HCT116 (cell line): ENCODE data around the gene SIRT7. TPM values are rescaled to one million over a fixed set of nuclear protein-coding genes. Genes with fewer than 3 reads are reported as not detected.

Experiments
- ATAC-seq: fragments of 200-7000 bp; cut with Tn5 transposase; 2 replicates; pipeline ENCODE4 v1.9.1; 2020; ENCODE audit warnings: mild to moderate bottlenecking, moderate library complexity
- BruUV-seq: library from RNA; stranded (reverse); fragments of 400-500 nt; replicated peaks from 2 replicates; lab custom pipeline; 2021; lab: Mats Ljungman, UMichigan
- CTCF ChIA-PET: fragments of 300-600 bp; sonication (Branson Sonifier 250); formaldehyde crosslinking; loops from one replicate; lab custom pipeline; 2021; ENCODE audit warnings: antibody characterized with exemption; lab: Charles Lee
- POLR2A ChIA-PET: fragments of 300-600, 350-600 bp; sonication (Branson Sonifier 250); formaldehyde crosslinking; loops from one replicate; lab custom pipeline; 2021; ENCODE audit warnings: antibody characterized with exemption; lab: Charles Lee
- RAD21 ChIA-PET, 2 experiments: fragments of 300-600 bp; sonication (Branson Sonifier 250); formaldehyde crosslinking; loops; one replicate each; lab custom pipeline; 2023; ENCODE audit warnings: low total read pairs in 2 of 2; ENCODE audit not compliant: uncharacterized antibody in 2 of 2, unreplicated experiment in 2 of 2, low non-redundant PET in 1 of 2; lab: Charles Lee
- DNase-seq: peaks from one replicate; pipeline ENCODE4 v3.0.0-alpha.2; 2010; ENCODE audit warnings: low read depth, low spot score
- H2AFZ ChIP-seq: fragments of 200-600 bp; shearing (Covaris generic), sonication (generic); 2 replicates; pipeline ENCODE4 v1.6.1; 2017; ENCODE audit warnings: low read depth, mixed run types, mixed read lengths, antibody characterized with exemption, low read length; ENCODE audit not compliant: poor library complexity, severe bottlenecking
- H3K27ac ChIP-seq: 2 replicates; pipeline ENCODE4 v1.5.1; 2012; ENCODE audit warnings: low read depth, low read length
- H3K27me3 ChIP-seq: fragments of 200-600 bp; sonication (generic); 2 replicates; pipeline ENCODE4 v1.6.1; 2016; ENCODE audit warnings: mixed run types, low read length, mixed read lengths; ENCODE audit not compliant: insufficient read depth
- H3K36me3 ChIP-seq, 2 experiments: fragments of 200-500 bp in 1 of 2; fragments of 200-600 bp in 1 of 2; sonication (Bioruptor generic) in 1 of 2; sonication (generic) in 1 of 2; 2 replicates each; pipeline versions ENCODE4 v1.5.1 to v1.6.1; 2014 to 2016; ENCODE audit warnings: low read length in 2 of 2, inconsistent platforms in 1 of 2, mixed read lengths in 1 of 2, mixed run types in 1 of 2; ENCODE audit not compliant: insufficient read depth in 2 of 2, control insufficient read depth in 1 of 2
- H3K4me1 ChIP-seq, 2 experiments: fragments of 200-600 bp in 1 of 2; sonication (generic) in 1 of 2; 2 replicates each; pipeline versions ENCODE4 v1.5.1 to v1.6.1; 2012 to 2017; ENCODE audit warnings: low read length in 2 of 2, inconsistent platforms in 1 of 2, mild to moderate bottlenecking in 1 of 2, mixed read lengths in 1 of 2, mixed run types in 1 of 2, moderate library complexity in 1 of 2; ENCODE audit not compliant: insufficient read depth in 2 of 2, control insufficient read depth in 1 of 2
- H3K4me2 ChIP-seq: fragments of 200-600 bp; sonication (generic); 2 replicates; pipeline ENCODE4 v1.6.1; 2017; ENCODE audit warnings: mixed run types, low read length, mixed read lengths
- H3K4me3 ChIP-seq, 2 experiments: fragments of 200-600 bp in 1 of 2; sonication (generic) in 1 of 2; replicated peaks in 1 of 2; 2 replicates each; pipeline ENCODE4 v1.5.1; 2011 to 2016; ENCODE audit warnings: low read length in 2 of 2, control low read depth in 1 of 2, low read depth in 1 of 2, mild to moderate bottlenecking in 1 of 2, mixed read lengths in 1 of 2, mixed run types in 1 of 2
- H3K79me2 ChIP-seq: fragments of 200-600 bp; sonication (generic); 2 replicates; pipeline ENCODE4 v1.6.1; 2017; ENCODE audit warnings: mild to moderate bottlenecking, mixed run types, low read length, moderate library complexity, mixed read lengths; ENCODE audit not compliant: insufficient read depth
- H3K9ac ChIP-seq: fragments of 200-600 bp; sonication (generic); 2 replicates; pipeline ENCODE4 v1.6.1; 2016; ENCODE audit warnings: low read length, mixed read lengths
- H3K9me2 ChIP-seq: fragments of 200-600 bp; sonication (generic), shearing (Covaris generic); 2 replicates; pipeline ENCODE4 v1.6.1; 2017; ENCODE audit warnings: mixed run types, mild to moderate bottlenecking, moderate library complexity; ENCODE audit not compliant: insufficient read depth
- H3K9me3 ChIP-seq, 2 experiments: fragments of 200-500 bp in 1 of 2; fragments of 200-600 bp in 1 of 2; sonication (Bioruptor generic) in 1 of 2; sonication (generic) in 1 of 2; 2 replicates each; pipeline ENCODE4 v1.6.1; 2014 to 2017; ENCODE audit warnings: low read length in 2 of 2, mixed read lengths in 2 of 2, inconsistent platforms in 1 of 2, low read depth in 1 of 2, mild to moderate bottlenecking in 1 of 2, mixed run types in 1 of 2, moderate library complexity in 1 of 2; ENCODE audit not compliant: control insufficient read depth in 1 of 2, insufficient read depth in 1 of 2
- H4K20me1 ChIP-seq: fragments of 200-600 bp; sonication (generic), shearing (Covaris generic); 2 replicates; pipeline ENCODE4 v1.6.1; 2017; ENCODE audit warnings: mixed run types, mild to moderate bottlenecking, moderate library complexity; ENCODE audit not compliant: insufficient read depth
- EZH2phosphoT487 ChIP-seq: fragments of 200-600 bp; IDR thresholded peaks from 2 replicates; pipeline ENCODE4 v1.6.1; 2018; ENCODE audit warnings: antibody characterized with exemption, borderline replicate concordance
- POLR2A ChIP-seq: IDR thresholded peaks from 2 replicates; pipeline ENCODE4 v1.7.0; 2011; ENCODE audit warnings: borderline replicate concordance; ENCODE audit not compliant: insufficient read depth, insufficient read length; ENCODE audit errors: extremely low read depth
- REST ChIP-seq: IDR thresholded peaks from 2 replicates; pipeline ENCODE4 v1.6.1; 2012; ENCODE audit warnings: low read depth
- ZFX ChIP-seq: fragments of 450-650 bp; IDR thresholded peaks from 2 replicates; pipeline ENCODE4 v1.6.1; 2017
- intact Hi-C: fragments of 100-400 bp; cut with micrococcal nuclease; formaldehyde crosslinking; loops from 2 replicates; pipeline ENCODE4 v1.10.0; 2022
- total RNA-seq: library from RNA; stranded (reverse); gene quantifications from one replicate; pipeline ENCODE4 v1.2.1, GENCODE V29; 2021; ENCODE audit not compliant: unreplicated experiment

Gene SIRT7
- total RNA-seq, 1 experiment from 2014 or later = 62.6 TPM

GRCh38 chr17:81952792-81953228, 34.8 kb upstream of the SIRT7 start:
- intact Hi-C loops = no loop called here
- Histone ChIP-seq H3K4me1 (peaks cover 0 to 5% of the 10 kb centered on the region in 2 experiments; a peak in 1 of 4 replicates), H3K36me3 (no peaks in the 10 kb centered on the region), H2AFZ (no peak overlapping the region), H3K4me3 (no peak overlapping the region), H3K9ac (no peak overlapping the region), H3K27me3 (no peaks in the 10 kb centered on the region)
- no peak for ATAC-seq
- POLR2A ChIA-PET = interaction anchor here (0.9 to 2.6 kb wide), 2 partner anchors 70 to 92 kb away, joined by 4 to 6 read pairs; partner anchors contain the start of genes CENPX and LRRC45
- CTCF ChIA-PET = interaction anchor here (3.5 kb wide), 1 partner anchor 69 kb away, joined by 22 read pairs; the partner anchor contains the start of genes CENPX and LRRC45
- BruUV-seq = no TSS peak
- TF ChIP-seq EZH2phosphoT487 = no peak
- TF ChIP-seq ZFX = no peak
- TF ChIP-seq POLR2A = no peak
- TF ChIP-seq, all 23 proteins: peak for 0
- RAD21 ChIA-PET = no interaction called here
- no peaks in the 10 kb centered on the region for H4K20me1 ChIP-seq
- no peaks in the 10 kb centered on the region for H3K79me2 ChIP-seq
- no peaks in the 10 kb centered on the region for H3K9me2 ChIP-seq
- no peak for DNase-seq
- no peak overlapping the region for H3K27ac ChIP-seq
- H3K4me2 ChIP-seq = no peak overlapping the region
- H3K9me3 ChIP-seq = no peaks in the 10 kb centered on the region

GRCh38 chr17:81951785-81952684, 34.1 kb upstream of the SIRT7 start:
- Histone ChIP-seq H3K27me3 (no peaks in the 10 kb centered on the region), H3K4me2 (no peak overlapping the region), H4K20me1 (no peaks in the 10 kb centered on the region), H3K9me2 (no peaks in the 10 kb centered on the region), H3K4me1 (peaks cover 0 to 13% of the 10 kb centered on the region in 2 experiments; a peak in 1 of 4 replicates), H3K27ac (no peak overlapping the region), H3K9me3 (no peaks in the 10 kb centered on the region), H3K4me3 (no peak overlapping the region), H2AFZ (no peak overlapping the region), H3K79me2 (no peaks in the 10 kb centered on the region), H3K9ac (no peak overlapping the region), H3K36me3 (no peaks in the 10 kb centered on the region)
- ATAC-seq = no peak
- ChIA-PET RAD21 (no interaction called here), CTCF (interaction anchor here (2.0 to 3.5 kb wide), 2 partner anchors 8 to 69 kb away, joined by 7 to 22 read pairs; partner anchors contain the start of genes CENPX and LRRC45), POLR2A (interaction anchor here (0.9 to 2.6 kb wide), 2 partner anchors 70 to 91 kb away, joined by 4 to 6 read pairs; partner anchors contain the start of genes CENPX and LRRC45)
- intact Hi-C loops = no loop called here
- no peak for DNase-seq
- TF ChIP-seq REST = no peak
- BruUV-seq = no TSS peak
